Lower leg skin (tissue), 3 donors: ENCODE measurements around the gene PET100.

Source experiments
- CTCF ChIP-seq, 3 donors: fragments of 450-650 bp; IDR thresholded peaks; one replicate each; pipeline ENCODE4 v1.5.1; 2016; ENCODE audit warnings: antibody characterized with exemption in 3 of 3, mild to moderate bottlenecking in 3 of 3, moderate library complexity in 2 of 3
- POLR2A ChIP-seq, 2 donors: fragments of 450-650 bp; IDR thresholded peaks; one replicate each; pipeline ENCODE4 v1.6.1; 2016 to 2017; ENCODE audit warnings: antibody characterized with exemption in 2 of 2, mild to moderate bottlenecking in 1 of 2, moderate library complexity in 1 of 2

- TF ChIP-seq CTCF (IDR thresholded peaks at IDR 0.05), result no peak
- no peak for TF ChIP-seq POLR2A (IDR thresholded peaks at IDR 0.05)
Measured at GRCh38 chr19:7636691-7637373, 7.2 kb downstream of the PET100 start, which contains the start of gene STXBP2.
